Measurements from ENCODE around the gene SLC4A4. TPM values are rescaled to one million over a fixed set of nuclear protein-coding genes. Genes with fewer than 3 reads are reported as not detected.
A peak's percentile ranks its signal among the peaks of the same experiment; 100 is the strongest.
"Not testable (repeated sequence)": the region's sequence is repeated elsewhere in the genome, so short reads cannot be mapped to it uniquely, and the experiment has no call there.

SLC4A4 gene
- total RNA-seq, 6 experiments from 2014 or later: 19.1 to 29.8 (median 25.0) TPM

GRCh38 chr4:71402616-71403015 is 63.8 kb downstream of the SLC4A4 start:
- Mint-ChIP-seq H3K4me1 (ENCODE audit: low read depth) (peaks cover 37% of the 10 kb centered on the region), H3K27me3 (ENCODE audit: insufficient read depth) (no peaks in the 10 kb centered on the region; the same call in 1 of the 2 replicates)

GRCh38 chr4:71404049-71404448 is 65.2 kb downstream of the SLC4A4 start:
- no peak for TF ChIP-seq CTCF (IDR thresholded peaks at IDR 0.05)
- no peaks in the 10 kb centered on the region; the same call in 1 of the 2 replicates for H3K27me3 Mint-ChIP-seq (ENCODE audit: insufficient read depth)
- peaks cover 26% of the 10 kb centered on the region for H3K36me3 Mint-ChIP-seq (ENCODE audit: low read depth)
- no peak for DNase-seq
- H3K4me3 Mint-ChIP-seq: no peak overlapping the region
- H3K27ac Mint-ChIP-seq: no peak overlapping the region
- peaks cover 8% of the 10 kb centered on the region for H3K9me3 Mint-ChIP-seq
- H3K4me1 Mint-ChIP-seq (ENCODE audit: low read depth): peaks cover 36% of the 10 kb centered on the region

More at GRCh38 chr4:71402616-71403015, 63.8 kb downstream of the SLC4A4 start:
- no peak overlapping the region for H3K4me3 Mint-ChIP-seq
- H3K36me3 Mint-ChIP-seq (ENCODE audit: low read depth): peaks cover 23% of the 10 kb centered on the region
- no peak overlapping the region for H3K27ac Mint-ChIP-seq
- TF ChIP-seq CTCF (IDR thresholded peaks at IDR 0.05): no peak
- no peaks in the 10 kb centered on the region for H3K9me3 Mint-ChIP-seq
- no peak for DNase-seq

- TF ChIP-seq CTCF (IDR thresholded peaks at IDR 0.05): no peak
- Mint-ChIP-seq H3K9me3 (peaks cover 14% of the 10 kb centered on the region), H3K27ac (no peak overlapping the region; the same call in 1 of the 2 replicates), H3K36me3 (ENCODE audit: low read depth) (peaks cover 22% of the 10 kb centered on the region), H3K4me1 (ENCODE audit: low read depth) (peaks cover 36% of the 10 kb centered on the region), H3K4me3 (peak overlapping the region; percentile 28; the same call in 1 of the 2 replicates), H3K27me3 (ENCODE audit: insufficient read depth) (no peaks in the 10 kb centered on the region; the same call in 1 of the 2 replicates)
- DNase-seq: no peak
Measured at GRCh38 chr4:71405791-71406190, 67.0 kb downstream of the SLC4A4 start.

GRCh38 chr4:71406459-71406963 is 67.7 kb downstream of the SLC4A4 start:
- Mint-ChIP-seq H3K9me3 (peaks cover 14% of the 10 kb centered on the region), H3K4me1 (ENCODE audit: low read depth) (peaks cover 40% of the 10 kb centered on the region), H3K36me3 (ENCODE audit: low read depth) (peaks cover 22% of the 10 kb centered on the region), H3K27ac (peak overlapping the region; percentile 44), H3K4me3 (peak overlapping the region; percentile 28), H3K27me3 (ENCODE audit: insufficient read depth) (no peaks in the 10 kb centered on the region; the same call in 1 of the 2 replicates)
- DNase-seq: peak; percentile 67
- TF ChIP-seq CTCF (IDR thresholded peaks at IDR 0.05): no peak

- peaks cover 50% of the 10 kb centered on the region for H3K4me1 Mint-ChIP-seq (ENCODE audit: low read depth)
- H3K36me3 Mint-ChIP-seq (ENCODE audit: low read depth): peaks cover 18% of the 10 kb centered on the region
- not testable (repeated sequence) for H3K4me3 Mint-ChIP-seq; H3K27me3 Mint-ChIP-seq (ENCODE audit: insufficient read depth); DNase-seq; H3K27ac Mint-ChIP-seq
- peaks cover 14% of the 10 kb centered on the region for H3K9me3 Mint-ChIP-seq
Measured at GRCh38 chr4:71408961-71409360, 70.1 kb downstream of the SLC4A4 start.

GRCh38 chr4:71411981-71412380 is 73.2 kb downstream of the SLC4A4 start:
- H3K9me3 Mint-ChIP-seq: peaks cover 14% of the 10 kb centered on the region
- DNase-seq: peak; percentile 49
- no peak for TF ChIP-seq CTCF (IDR thresholded peaks at IDR 0.05)
- H3K4me1 Mint-ChIP-seq (ENCODE audit: low read depth): peaks cover 54% of the 10 kb centered on the region
- no peak overlapping the region for H3K27ac Mint-ChIP-seq
- H3K36me3 Mint-ChIP-seq (ENCODE audit: low read depth): peaks cover 18% of the 10 kb centered on the region
- no peak overlapping the region for H3K4me3 Mint-ChIP-seq
- H3K27me3 Mint-ChIP-seq (ENCODE audit: insufficient read depth): no peaks in the 10 kb centered on the region; the same call in 1 of the 2 replicates

Data from HFFc6 (cell line).